Measurements from ENCODE around the gene CGB7. TPM values are rescaled to one million over a fixed set of nuclear protein-coding genes. Genes with fewer than 3 reads are reported as not detected.
"Not testable (repeated sequence)": the region's sequence is repeated elsewhere in the genome, so short reads cannot be mapped to it uniquely, and the experiment has no call there.

Gene CGB7
- total RNA-seq, 1 donor from 2014 or later = not detected

DNA sequence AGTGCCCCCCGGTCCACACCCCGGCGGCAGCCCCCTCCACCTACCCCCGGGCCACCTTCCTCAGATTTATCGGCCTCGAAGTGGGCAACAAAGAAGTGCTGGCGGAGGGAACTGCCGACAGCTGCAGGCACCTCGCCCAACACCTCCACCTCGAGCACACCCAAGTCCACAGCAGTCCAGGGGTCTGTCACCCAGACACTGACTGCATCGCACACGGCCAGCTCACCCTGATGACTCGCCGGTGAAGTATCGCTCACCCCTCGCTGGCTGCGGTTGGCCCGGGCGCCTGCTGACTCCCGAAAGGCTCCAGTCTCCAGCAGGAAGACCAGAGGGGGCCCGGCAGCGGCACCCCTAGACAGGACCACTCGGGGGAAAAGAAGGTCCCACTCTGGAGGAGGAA lies 31.9 kb downstream of the CGB7 start:
- not testable (repeated sequence) for H3K9me3 Mint-ChIP-seq (ENCODE audit: unreplicated experiment); H3K36me3 Mint-ChIP-seq (ENCODE audit: unreplicated experiment); DNase-seq (ENCODE audit: extremely low spot score, unreplicated experiment); H3K27ac Mint-ChIP-seq (ENCODE audit: unreplicated experiment); H3K4me3 Mint-ChIP-seq (ENCODE audit: unreplicated experiment); H3K27me3 Mint-ChIP-seq (ENCODE audit: unreplicated experiment)
- H3K4me1 Mint-ChIP-seq (ENCODE audit: unreplicated experiment) = peaks cover 13% of the 10 kb centered on the region

DNA sequence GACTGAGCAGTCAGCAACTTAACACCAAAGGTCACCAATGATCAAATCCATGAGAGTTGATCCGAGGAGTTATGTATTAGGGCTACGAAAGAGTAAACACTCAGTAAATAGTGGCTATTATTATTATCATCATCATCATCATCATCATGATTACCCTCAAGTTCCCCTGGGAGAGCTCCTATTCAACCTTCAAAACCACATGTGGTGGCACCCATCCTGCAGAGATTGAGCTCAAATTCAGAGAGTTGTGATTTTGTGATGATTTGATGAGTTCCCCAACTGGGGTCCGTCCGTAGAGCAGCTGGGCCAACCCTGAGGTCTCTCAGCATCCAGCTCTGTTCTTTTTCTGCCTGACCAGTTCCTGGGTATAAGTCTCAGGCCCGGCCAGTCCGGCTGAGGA lies 32.5 kb downstream of the CGB7 start:
- H3K27ac Mint-ChIP-seq (ENCODE audit: unreplicated experiment); H3K27me3 Mint-ChIP-seq (ENCODE audit: unreplicated experiment); DNase-seq (ENCODE audit: extremely low spot score, unreplicated experiment); H3K9me3 Mint-ChIP-seq (ENCODE audit: unreplicated experiment); H3K4me3 Mint-ChIP-seq (ENCODE audit: unreplicated experiment); H3K36me3 Mint-ChIP-seq (ENCODE audit: unreplicated experiment): not testable (repeated sequence)
- peaks cover 13% of the 10 kb centered on the region for H3K4me1 Mint-ChIP-seq (ENCODE audit: unreplicated experiment)

DNA sequence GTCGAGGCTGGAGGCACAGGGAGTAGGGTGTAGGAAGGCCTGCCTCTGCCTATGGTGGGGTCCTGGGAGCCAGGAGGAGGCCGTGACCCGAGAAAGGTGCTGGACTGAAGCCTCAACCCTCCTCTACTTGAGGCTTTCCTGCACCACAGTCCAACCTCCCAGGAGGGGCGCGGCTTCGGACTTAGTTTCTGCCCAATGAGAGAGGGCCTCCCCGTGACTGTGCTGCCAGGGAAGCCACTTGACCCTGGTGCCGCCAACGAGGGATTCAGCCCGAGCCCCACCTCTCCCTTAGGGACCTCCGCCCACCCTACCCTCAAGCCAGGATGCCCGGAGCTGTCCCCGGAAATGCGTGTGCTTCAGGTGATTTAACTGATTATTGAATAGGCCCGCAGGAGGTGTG lies 33.3 kb downstream of the CGB7 start, which contains the start of gene CGB3:
CGB3 (minus strand) TSS at position 101 of the 400 bp plus-strand sequence. CDS start 362 bp downstream, outside the sequence.
- H3K27me3 Mint-ChIP-seq (ENCODE audit: unreplicated experiment) = not testable (repeated sequence)

DNA sequence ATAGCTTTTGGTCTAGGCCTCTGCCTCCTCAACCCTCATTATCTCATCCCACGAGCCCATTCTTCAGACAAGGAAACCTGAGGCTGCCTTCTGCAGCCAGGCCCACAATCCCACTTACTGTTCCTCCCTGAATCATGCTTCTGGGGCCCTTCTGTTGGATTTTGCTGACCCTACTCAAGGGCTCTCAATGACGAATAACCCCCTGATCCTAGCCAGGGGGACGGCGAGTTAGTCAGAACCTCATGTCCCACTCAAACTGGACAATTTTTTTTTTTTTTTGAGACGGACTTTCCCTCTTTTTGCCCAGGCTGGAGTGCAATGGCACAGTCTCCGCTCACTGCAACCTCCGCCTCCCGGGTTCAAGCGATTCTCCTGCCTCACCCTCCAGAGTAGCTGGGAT lies 35.4 kb downstream of the CGB7 start:
- no peak for DNase-seq (ENCODE audit: extremely low spot score, unreplicated experiment)
- Mint-ChIP-seq H3K36me3 (ENCODE audit: unreplicated experiment) (no peaks in the 10 kb centered on the region), H3K4me1 (ENCODE audit: unreplicated experiment) (peaks cover 18% of the 10 kb centered on the region), H3K9me3 (ENCODE audit: unreplicated experiment) (no peaks in the 10 kb centered on the region), H3K27ac (ENCODE audit: unreplicated experiment) (no peak overlapping the region), H3K27me3 (ENCODE audit: unreplicated experiment) (peaks cover 4% of the 10 kb centered on the region), H3K4me3 (ENCODE audit: unreplicated experiment) (no peak overlapping the region)
- TF ChIP-seq, protein P1, sequence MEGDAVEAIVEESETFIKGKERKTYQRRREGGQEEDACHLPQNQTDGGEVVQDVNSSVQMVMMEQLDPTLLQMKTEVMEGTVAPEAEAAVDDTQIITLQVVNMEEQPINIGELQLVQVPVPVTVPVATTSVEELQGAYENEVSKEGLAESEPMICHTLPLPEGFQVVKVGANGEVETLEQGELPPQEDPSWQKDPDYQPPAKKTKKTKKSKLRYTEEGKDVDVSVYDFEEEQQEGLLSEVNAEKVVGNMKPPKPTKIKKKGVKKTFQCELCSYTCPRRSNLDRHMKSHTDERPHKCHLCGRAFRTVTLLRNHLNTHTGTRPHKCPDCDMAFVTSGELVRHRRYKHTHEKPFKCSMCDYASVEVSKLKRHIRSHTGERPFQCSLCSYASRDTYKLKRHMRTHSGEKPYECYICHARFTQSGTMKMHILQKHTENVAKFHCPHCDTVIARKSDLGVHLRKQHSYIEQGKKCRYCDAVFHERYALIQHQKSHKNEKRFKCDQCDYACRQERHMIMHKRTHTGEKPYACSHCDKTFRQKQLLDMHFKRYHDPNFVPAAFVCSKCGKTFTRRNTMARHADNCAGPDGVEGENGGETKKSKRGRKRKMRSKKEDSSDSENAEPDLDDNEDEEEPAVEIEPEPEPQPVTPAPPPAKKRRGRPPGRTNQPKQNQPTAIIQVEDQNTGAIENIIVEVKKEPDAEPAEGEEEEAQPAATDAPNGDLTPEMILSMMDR (IDR thresholded peaks at IDR 0.05) = no peak

More for the DNA sequence above, 33.3 kb downstream of the CGB7 start, which contains the start of gene CGB3:
- peaks cover 10% of the 10 kb centered on the region for H3K4me1 Mint-ChIP-seq (ENCODE audit: unreplicated experiment)
- DNase-seq (ENCODE audit: extremely low spot score, unreplicated experiment); H3K27ac Mint-ChIP-seq (ENCODE audit: unreplicated experiment); H3K9me3 Mint-ChIP-seq (ENCODE audit: unreplicated experiment); H3K4me3 Mint-ChIP-seq (ENCODE audit: unreplicated experiment); H3K36me3 Mint-ChIP-seq (ENCODE audit: unreplicated experiment): not testable (repeated sequence)

DNA sequence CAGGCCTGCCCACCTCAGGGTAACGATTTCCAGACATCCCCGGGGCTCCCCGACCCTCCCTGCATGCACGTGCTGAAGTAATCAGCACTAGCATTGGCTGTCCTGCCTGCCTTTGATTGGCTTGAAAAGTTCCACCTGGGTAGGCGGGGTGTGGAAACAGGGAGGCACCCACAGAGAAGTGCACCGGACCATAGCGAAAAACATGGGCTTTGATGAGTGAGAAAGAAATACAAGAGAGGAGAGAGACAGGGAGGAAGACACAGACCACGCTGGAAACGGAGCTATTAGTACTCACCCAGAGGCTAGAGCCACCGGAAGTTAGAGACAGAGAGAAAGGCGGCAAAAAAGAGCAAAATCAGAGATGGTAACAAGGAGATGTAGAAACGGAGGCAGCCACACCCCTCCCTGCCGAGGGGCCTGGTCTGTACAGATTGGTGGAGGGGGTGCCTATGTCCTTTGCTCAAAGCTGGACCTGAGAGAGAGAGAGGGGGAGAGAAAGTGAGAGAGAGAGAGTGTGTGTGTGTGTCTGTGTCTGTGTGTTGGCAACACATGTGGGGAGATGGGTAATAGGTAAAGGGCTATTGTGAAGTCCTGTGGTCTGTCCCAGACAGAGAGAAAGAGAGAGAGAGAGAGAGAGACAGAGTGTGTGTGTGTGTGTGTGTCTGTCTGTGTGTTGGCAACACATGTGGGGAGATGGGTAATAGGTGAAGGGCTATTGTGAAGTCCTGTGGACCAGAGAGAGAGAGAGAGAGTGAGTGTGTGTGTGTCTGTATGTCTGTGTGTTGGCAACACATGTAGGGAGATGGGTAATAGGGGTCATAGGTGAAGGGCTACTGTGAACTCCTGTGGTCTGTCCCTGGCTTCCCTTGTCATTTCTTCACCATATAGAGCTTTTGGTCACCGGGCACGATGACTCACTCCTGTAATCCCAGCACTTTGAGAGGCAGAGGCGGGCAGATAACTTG lies 36.3 kb downstream of the CGB7 start:
- no peak overlapping the region for H3K4me3 Mint-ChIP-seq (ENCODE audit: unreplicated experiment)
- H3K27ac Mint-ChIP-seq (ENCODE audit: unreplicated experiment) = peak overlapping the region; percentile 12
- peaks cover 4% of the 10 kb centered on the region for H3K27me3 Mint-ChIP-seq (ENCODE audit: unreplicated experiment)
- no peak for DNase-seq (ENCODE audit: extremely low spot score, unreplicated experiment)
- H3K36me3 Mint-ChIP-seq (ENCODE audit: unreplicated experiment) = no peaks in the 10 kb centered on the region
- H3K9me3 Mint-ChIP-seq (ENCODE audit: unreplicated experiment) = no peaks in the 10 kb centered on the region
- TF ChIP-seq, protein P1 (IDR thresholded peaks at IDR 0.05) = no peak
- peaks cover 18% of the 10 kb centered on the region for H3K4me1 Mint-ChIP-seq (ENCODE audit: unreplicated experiment)

DNA sequence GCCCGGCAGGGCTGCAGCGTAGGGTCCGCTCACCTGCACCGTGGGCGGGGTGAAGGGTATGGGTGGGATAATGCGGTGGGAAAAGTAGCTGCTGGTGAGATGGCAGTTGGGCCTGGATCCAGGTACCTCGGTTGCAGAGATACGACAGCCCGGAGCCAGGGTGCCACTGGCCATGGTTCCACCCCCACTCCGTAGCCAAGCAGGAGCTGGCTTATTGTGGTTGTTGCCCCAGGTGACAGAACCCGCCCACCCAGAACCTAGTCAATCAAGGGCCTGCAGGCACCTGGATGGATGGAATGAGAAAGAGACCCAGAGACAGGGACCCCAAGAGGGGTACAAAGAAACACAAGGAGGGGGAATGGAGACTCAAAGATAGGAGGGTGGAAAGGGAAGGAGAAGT lies 37.2 kb downstream of the CGB7 start:
- Mint-ChIP-seq H3K36me3 (ENCODE audit: unreplicated experiment) (peaks cover 6% of the 10 kb centered on the region), H3K27me3 (ENCODE audit: unreplicated experiment) (peaks cover 4% of the 10 kb centered on the region), H3K27ac (ENCODE audit: unreplicated experiment) (no peak overlapping the region), H3K4me1 (ENCODE audit: unreplicated experiment) (peaks cover 13% of the 10 kb centered on the region), H3K4me3 (ENCODE audit: unreplicated experiment) (no peak overlapping the region), H3K9me3 (ENCODE audit: unreplicated experiment) (no peaks in the 10 kb centered on the region)
- no peak for DNase-seq (ENCODE audit: extremely low spot score, unreplicated experiment)
- TF ChIP-seq, protein P1 (IDR thresholded peaks at IDR 0.05) = no peak
